Measurements from ENCODE around the gene MYOCD.
"Not testable (repeated sequence)": the region's sequence is repeated elsewhere in the genome, so short reads cannot be mapped to it uniquely, and the experiment has no call there.

MYOCD gene

GRCh38 chr17:12665263-12666210 is at the start of gene MYOCD:
TSS of gene MYOCD (plus strand) at chr17:12665890. CDS start at chr17:12666189, 299 bp downstream.
- DNase-seq (ENCODE audit: low read depth, low spot score), result no peak

DNA sequence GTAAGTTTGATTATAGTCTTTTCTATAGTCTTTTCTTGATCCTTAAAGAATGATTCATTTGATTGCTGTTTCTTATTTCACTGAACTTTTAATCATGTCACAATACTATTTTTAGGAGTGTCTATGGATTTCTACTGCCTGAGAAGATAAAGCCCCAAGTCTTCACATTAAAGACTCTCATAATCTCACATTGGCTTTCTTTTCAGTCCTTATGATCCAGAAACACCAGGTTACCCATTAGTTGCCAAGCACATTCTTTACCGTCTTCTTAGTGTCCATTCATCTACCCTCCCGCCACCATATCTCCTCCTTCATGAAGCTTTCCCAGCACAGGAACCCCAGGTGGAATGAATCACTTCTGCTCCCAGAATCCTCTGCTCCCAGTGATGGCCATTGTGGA is 49.5 kb upstream of the MYOCD start:
- no peak for DNase-seq (ENCODE audit: low read depth, low spot score)

GRCh38 chr17:12618557-12618956 is 47.1 kb upstream of the MYOCD start:
- no peak for DNase-seq (ENCODE audit: low read depth, low spot score)

DNA sequence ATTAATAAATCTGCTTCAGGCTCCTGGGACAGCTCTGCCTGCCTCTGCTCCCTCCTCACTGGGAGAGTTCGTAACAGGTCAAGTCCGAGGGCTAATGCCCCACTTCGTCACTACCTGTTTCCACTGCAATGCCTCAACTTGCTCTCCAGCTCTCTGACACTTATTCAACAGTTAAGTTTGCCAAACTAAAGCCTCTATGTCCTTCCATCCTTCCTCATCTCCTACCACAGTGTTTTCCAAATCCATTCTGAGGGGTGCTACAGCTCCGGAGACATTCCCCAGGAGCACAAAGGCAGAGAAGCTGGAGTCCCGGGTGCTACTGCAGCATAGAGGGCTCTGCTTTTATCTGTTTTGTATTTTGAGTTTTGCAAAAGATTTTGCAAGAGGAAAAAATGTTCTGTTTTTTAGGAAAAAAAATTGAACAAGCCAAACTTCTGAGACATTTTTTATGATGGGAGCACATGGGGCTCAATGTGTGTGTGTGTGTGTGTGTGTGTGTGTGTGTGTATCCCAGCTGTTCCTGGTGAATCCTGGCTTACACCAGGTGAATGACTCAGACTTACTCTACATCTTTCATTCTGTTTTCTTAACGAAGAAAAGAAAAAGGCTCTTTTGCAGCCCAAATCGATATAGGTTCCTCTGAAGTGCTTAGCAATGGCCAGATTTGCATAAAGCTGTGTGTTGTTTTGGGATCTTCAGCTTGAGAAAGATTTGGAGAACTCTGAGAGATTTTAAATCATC is 46.1 kb upstream of the MYOCD start:
- no peak for DNase-seq (ENCODE audit: low read depth, low spot score)

DNA sequence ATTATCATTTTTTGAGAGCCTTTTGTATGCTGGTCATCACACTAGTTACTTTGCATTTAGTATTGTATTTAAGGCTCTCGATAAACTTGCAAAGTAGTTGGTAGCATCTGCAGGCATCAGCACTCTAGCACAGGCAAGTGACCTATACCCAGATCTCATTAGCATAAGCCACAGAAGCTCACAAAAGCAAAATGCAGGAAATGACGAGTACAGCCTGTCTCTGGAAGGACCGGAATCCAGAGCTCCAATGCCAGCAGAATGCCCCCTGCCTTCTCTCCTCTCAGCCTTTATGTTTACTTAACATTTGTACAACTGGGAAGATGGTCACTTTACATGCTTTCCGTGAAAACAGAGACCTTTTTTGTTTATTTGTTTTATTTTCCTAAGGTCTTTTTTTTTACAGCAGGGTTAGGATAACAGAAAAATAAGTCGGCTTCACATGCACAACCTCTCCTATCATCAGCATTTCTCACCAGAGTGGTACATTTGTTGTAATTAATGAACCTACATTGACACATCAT is 45.4 kb upstream of the MYOCD start:
- peak; percentile 88 for DNase-seq (ENCODE audit: low read depth, low spot score)

DNA sequence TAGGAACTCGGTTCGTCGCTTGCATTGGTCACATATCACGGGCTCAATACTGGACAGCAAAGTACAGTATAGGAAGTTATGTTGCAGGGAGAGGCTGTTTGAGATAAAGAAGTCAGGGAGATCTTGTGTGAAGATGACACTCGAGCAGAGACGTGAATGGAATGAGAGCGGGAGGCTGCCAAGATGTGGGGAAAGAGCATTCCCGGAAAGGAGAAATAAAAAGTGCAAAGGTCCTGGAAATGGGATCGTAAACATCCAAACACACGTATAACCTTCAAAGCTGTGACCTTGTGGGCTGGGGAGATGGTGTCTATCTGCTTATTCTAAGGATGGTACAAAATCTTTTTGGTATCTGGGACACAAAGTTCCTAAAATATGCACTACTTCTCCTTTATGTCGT is 43.0 kb upstream of the MYOCD start:
- DNase-seq (ENCODE audit: low read depth, low spot score), result no peak

DNA sequence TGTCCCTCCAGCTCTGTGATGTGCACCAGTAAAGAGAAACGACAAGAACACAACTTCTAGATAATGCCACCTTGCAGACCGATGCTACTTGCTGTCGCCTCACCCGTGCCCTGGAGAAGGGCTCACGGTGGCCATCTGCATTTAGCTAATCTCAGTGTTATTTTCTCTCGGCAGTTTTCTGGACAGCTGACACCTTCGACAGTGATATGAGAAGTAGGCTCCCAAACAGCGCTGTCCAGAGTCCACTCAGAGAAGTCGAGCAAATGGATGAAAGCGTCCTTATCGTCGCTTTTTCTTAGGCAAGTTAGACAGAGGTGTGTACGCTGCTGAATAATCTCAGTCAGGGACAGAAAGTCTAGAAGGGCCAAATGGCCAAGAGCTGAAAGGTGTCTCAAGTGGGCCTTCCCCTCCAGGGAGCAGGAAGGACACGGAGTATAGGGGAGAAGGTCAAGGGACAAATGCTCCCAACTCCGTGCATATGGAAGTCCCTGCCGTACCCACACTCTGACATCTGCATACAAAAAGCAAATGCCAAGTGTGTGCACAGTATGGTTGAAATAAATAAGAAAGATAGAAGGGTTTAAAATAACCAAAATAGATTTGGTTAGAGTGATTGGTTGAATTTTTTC is 42.4 kb upstream of the MYOCD start:
- DNase-seq (ENCODE audit: low read depth, low spot score), result no peak

GRCh38 chr17:12624211-12624610 is 41.5 kb upstream of the MYOCD start:
- no peak for DNase-seq (ENCODE audit: low read depth, low spot score)

- no peak for DNase-seq (ENCODE audit: low read depth, low spot score)
Measured at GRCh38 chr17:12625092-12625491, 40.6 kb upstream of the MYOCD start.

- DNase-seq (ENCODE audit: low read depth, low spot score), result peak; percentile 67
Measured at GRCh38 chr17:12627177-12627629, 38.5 kb upstream of the MYOCD start.

DNA sequence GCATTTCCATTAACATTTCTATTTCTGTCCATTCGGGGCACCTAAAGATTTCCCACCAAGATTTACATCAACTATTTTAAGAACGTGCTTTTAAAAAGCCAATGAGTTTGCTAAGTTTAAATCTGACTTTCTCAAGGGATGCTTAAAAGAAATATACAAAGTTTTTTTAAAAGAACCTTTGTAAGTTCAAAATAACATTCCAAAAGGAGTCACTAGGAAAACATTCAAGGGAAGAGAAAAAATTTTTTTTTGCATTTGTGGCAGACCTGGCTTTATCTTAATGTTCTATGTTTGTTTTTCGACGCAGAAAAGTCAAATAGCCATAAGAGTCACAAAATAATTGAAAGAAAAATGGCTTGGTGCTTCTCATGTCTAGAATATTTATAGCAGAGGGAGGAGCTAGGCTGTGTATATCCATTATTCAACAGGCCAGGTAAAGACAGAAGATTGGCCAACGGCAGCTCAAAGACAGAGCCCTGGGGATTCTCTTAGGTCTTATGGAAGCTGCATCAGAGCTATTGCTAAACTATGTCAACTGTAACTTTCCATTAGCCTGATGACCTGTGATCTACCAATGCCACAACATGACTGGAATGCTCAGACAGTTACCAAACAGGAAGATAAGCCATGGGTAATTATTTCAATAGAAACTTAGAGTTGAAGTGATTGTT is 37.8 kb upstream of the MYOCD start:
- DNase-seq (ENCODE audit: low read depth, low spot score), result no peak

GRCh38 chr17:12631076-12631475 is 34.6 kb upstream of the MYOCD start:
- no peak for DNase-seq (ENCODE audit: low read depth, low spot score)

- no peak for DNase-seq (ENCODE audit: low read depth, low spot score)
Measured at GRCh38 chr17:12632785-12633184, 32.9 kb upstream of the MYOCD start.

DNA sequence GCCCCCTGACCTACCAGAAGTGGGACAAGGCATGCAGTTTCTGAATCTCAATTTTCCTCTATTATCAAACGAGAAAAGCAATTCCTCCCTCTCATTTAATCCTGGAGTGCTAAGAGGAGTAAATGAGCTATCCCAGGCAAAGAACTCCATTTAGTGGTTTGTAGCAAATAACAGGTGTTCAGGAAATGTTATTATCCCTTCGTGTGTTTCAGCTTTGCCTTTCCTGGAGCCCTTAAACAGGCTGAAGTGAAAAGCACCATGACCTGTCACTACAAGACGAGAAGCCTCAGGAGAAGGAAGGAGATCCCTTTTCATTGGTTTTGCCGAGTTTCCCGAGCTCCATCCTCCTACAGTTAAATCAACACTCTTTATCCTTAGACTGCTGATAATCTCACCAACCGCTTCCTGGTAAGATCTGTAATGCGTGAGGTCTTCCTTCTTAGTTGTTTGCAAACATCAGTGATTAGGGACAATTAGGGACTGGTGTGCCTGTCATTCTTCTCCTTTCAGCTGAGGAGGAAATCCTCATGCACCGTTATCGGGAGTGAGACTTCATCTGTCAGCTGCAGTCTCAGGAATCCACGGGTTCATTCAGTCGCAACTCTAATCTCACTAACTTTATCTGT is 30.8 kb upstream of the MYOCD start:
- DNase-seq (ENCODE audit: low read depth, low spot score), result no peak

- not testable (repeated sequence) for DNase-seq (ENCODE audit: low read depth, low spot score)
Measured at GRCh38 chr17:12635996-12636395, 29.7 kb upstream of the MYOCD start.

DNA sequence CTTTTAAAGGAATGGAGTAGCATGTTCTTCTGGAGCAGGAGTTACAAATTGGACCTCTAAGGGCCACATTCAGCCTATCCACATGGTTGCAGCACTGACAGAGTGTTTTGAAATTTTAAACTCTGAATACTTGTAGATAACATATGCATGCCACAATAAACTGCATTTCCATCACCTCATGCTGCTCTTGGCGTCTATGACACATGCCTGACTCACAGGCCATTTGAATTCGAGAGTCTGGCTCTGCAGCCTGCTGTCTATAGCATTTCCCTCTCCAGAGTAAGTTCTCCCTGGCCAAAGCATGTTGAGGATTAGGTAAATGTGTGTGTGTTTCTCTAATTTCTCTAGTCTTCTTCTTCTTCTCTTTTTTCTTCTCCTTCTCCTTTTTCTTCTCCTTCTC is 28.7 kb upstream of the MYOCD start:
- DNase-seq (ENCODE audit: low read depth, low spot score), result peak; percentile 74

GRCh38 chr17:12637745-12638651 is 27.7 kb upstream of the MYOCD start:
- DNase-seq (ENCODE audit: low read depth, low spot score), result no peak

DNA sequence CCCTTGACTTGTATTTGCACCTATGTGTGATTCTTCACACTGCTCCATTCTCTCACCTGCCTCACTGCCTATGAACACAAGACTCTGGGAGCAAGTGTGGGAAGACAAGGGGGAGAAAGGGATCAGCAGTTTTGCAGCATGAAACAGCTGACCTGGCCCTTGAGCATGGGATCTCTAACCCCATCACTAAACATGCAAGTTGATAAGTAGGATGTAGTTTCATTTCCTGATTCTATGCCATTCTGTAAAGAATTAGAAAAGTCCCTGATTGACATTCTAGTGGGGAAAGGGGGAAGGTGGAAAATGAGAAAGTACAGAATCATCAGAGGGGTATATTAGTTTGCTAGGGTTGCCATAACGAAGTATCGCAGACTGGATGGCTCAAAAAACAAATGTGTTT is 25.3 kb upstream of the MYOCD start:
- DNase-seq (ENCODE audit: low read depth, low spot score), result no peak

- no peak for DNase-seq (ENCODE audit: low read depth, low spot score)
Measured at GRCh38 chr17:12641084-12641483, 24.6 kb upstream of the MYOCD start.

DNA sequence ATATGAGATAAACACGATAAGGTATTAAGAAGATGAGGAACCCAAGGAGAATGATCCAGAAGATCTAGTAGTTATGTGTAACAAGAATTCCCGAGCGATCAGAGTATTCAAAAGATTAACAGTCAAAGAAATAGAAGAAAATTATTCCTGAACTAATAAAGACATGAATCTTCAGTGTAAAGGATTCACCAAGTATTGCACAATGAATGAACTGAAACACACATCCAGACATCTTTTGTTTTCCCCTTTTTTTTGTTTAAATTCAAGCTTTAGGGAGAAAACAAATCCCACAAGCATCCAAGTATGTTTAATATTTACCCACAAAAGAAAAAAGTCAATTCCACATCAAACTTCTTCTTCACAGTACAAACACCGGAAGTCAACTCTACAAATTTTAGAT is 23.7 kb upstream of the MYOCD start:
- no peak for DNase-seq (ENCODE audit: low read depth, low spot score)

Measured in smooth muscle cell of the brain vasculature (primary cell).